ENCODE measurements around the gene TLE5.
A peak's percentile ranks its signal among the peaks of the same experiment; 100 is the strongest.

The TLE5 gene, protein sequence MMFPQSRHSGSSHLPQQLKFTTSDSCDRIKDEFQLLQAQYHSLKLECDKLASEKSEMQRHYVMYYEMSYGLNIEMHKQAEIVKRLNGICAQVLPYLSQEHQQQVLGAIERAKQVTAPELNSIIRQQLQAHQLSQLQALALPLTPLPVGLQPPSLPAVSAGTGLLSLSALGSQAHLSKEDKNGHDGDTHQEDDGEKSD

GRCh38 chr19:3062165-3063105, at the start of gene TLE5:
Gene TLE5, minus strand, starts transcription at chr19:3062495. Its CDS starts 295 bp downstream, at chr19:3062200.
- no peak for DNase-seq (ENCODE audit: low read depth)
- peak within 1 kb of the TSS; percentile 98 for H3K4me3 ChIP-seq (ENCODE audit: control insufficient read depth, low read depth, low read length)
- TF ChIP-seq, protein P1, sequence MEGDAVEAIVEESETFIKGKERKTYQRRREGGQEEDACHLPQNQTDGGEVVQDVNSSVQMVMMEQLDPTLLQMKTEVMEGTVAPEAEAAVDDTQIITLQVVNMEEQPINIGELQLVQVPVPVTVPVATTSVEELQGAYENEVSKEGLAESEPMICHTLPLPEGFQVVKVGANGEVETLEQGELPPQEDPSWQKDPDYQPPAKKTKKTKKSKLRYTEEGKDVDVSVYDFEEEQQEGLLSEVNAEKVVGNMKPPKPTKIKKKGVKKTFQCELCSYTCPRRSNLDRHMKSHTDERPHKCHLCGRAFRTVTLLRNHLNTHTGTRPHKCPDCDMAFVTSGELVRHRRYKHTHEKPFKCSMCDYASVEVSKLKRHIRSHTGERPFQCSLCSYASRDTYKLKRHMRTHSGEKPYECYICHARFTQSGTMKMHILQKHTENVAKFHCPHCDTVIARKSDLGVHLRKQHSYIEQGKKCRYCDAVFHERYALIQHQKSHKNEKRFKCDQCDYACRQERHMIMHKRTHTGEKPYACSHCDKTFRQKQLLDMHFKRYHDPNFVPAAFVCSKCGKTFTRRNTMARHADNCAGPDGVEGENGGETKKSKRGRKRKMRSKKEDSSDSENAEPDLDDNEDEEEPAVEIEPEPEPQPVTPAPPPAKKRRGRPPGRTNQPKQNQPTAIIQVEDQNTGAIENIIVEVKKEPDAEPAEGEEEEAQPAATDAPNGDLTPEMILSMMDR (IDR thresholded peaks at IDR 0.05; ENCODE audit: control insufficient read depth, insufficient read depth, low read depth, low read length, missing control alignments): no peak

DNA sequence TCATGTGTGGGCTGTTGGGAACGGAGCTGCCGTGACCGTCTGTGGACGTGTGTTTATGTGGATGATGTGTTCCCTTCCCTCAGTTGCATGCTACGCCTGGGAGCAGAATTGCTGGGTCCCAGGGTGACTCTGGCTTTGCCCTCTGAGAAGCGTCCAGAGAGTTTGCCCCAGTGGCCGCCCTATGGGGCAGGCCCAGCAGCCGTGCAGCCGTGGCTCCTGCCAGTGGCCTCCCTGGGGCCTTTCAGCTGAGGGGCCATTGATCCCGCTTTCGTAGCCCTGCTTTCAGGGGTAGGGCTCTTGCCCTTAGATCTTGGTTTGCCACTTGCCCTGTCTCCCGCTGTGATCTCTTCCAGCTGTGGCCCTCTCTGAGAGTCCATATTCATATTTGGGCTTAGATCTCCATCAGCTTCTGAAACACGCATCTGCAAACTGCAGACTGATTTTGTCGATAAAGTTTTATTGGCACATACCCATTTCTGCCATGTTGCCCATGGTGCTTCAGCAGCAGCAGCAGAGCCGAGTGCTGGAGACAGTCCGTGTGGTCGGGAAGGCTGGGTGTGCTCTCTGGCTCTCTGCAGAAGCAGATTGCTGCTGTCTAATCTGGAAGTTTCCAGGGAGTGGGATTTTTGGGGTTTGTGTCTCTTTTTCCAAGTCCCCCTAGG, 49.4 kb upstream of the TLE5 start:
- TF ChIP-seq, protein P1 (IDR thresholded peaks at IDR 0.05; ENCODE audit: control insufficient read depth, insufficient read depth, low read depth, low read length, missing control alignments): no peak
- DNase-seq (ENCODE audit: low read depth): no peak
- H3K4me3 ChIP-seq (ENCODE audit: control insufficient read depth, low read depth, low read length): no peak overlapping the region

GRCh38 chr19:3110126-3110825, 48.0 kb upstream of the TLE5 start:
- TF ChIP-seq, protein P1 (IDR thresholded peaks at IDR 0.05; ENCODE audit: control insufficient read depth, insufficient read depth, low read depth, low read length, missing control alignments): no peak
- DNase-seq (ENCODE audit: low read depth): no peak
- H3K4me3 ChIP-seq (ENCODE audit: control insufficient read depth, low read depth, low read length): no peak overlapping the region

GRCh38 chr19:3109491-3109890, 47.2 kb upstream of the TLE5 start:
- no peak for DNase-seq (ENCODE audit: low read depth)
- no peak overlapping the region for H3K4me3 ChIP-seq (ENCODE audit: control insufficient read depth, low read depth, low read length)
- TF ChIP-seq, protein P1 (IDR thresholded peaks at IDR 0.05; ENCODE audit: control insufficient read depth, insufficient read depth, low read depth, low read length, missing control alignments): no peak

- no peak for DNase-seq (ENCODE audit: low read depth)
- TF ChIP-seq, protein P1 (IDR thresholded peaks at IDR 0.05; ENCODE audit: control insufficient read depth, insufficient read depth, low read depth, low read length, missing control alignments): peak; percentile 91
- H3K4me3 ChIP-seq (ENCODE audit: control insufficient read depth, low read depth, low read length): no peak overlapping the region
Observed at GRCh38 chr19:3108775-3109174, 46.5 kb upstream of the TLE5 start.

DNA sequence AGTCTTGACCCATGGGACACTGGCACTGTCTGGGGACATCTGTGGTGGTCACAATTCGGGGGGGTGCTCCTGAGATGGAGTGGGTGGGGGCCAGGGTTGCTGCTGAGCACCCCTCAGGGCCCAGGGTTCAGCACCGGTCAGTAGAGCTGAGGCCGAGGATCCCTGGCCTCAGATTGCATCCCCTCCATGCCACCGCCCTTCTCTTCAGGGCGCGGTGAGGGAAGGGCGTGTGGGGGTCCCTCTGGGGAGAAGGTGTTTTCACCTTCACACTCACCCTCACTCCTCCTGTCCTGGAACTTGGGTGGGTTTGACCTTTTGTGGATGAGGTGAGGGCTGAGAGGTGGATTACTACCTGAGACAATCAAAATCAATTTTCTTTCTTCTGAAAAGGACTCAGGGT, 45.4 kb upstream of the TLE5 start:
- DNase-seq (ENCODE audit: low read depth): no peak
- no peak overlapping the region for H3K4me3 ChIP-seq (ENCODE audit: control insufficient read depth, low read depth, low read length)
- TF ChIP-seq, protein P1 (IDR thresholded peaks at IDR 0.05; ENCODE audit: control insufficient read depth, insufficient read depth, low read depth, low read length, missing control alignments): no peak
